Measurements from ENCODE around the gene XG.

GRCh38 chrX:2859197-2859797, 107.5 kb downstream of the XG start:
- TF ChIP-seq POLR2A (IDR thresholded peaks at IDR 0.05) (no peak), POLR2AphosphoS5 (IDR thresholded peaks at IDR 0.05) (no peak), EP300 (IDR thresholded peaks at IDR 0.05) (no peak)
- TF ChIP-seq, protein P1, sequence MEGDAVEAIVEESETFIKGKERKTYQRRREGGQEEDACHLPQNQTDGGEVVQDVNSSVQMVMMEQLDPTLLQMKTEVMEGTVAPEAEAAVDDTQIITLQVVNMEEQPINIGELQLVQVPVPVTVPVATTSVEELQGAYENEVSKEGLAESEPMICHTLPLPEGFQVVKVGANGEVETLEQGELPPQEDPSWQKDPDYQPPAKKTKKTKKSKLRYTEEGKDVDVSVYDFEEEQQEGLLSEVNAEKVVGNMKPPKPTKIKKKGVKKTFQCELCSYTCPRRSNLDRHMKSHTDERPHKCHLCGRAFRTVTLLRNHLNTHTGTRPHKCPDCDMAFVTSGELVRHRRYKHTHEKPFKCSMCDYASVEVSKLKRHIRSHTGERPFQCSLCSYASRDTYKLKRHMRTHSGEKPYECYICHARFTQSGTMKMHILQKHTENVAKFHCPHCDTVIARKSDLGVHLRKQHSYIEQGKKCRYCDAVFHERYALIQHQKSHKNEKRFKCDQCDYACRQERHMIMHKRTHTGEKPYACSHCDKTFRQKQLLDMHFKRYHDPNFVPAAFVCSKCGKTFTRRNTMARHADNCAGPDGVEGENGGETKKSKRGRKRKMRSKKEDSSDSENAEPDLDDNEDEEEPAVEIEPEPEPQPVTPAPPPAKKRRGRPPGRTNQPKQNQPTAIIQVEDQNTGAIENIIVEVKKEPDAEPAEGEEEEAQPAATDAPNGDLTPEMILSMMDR (IDR thresholded peaks at IDR 0.05) = no peak
